K562 (cell line): ENCODE measurements around the gene SLC39A3. TPM values are rescaled to one million over a fixed set of nuclear protein-coding genes. Genes with fewer than 3 reads are reported as not detected.
A peak's percentile ranks its signal among the peaks of the same experiment; 100 is the strongest.

Source experiments
- ELF4 ChIP-seq: fragments of 450-650 bp; formaldehyde crosslinking; IDR thresholded peaks from 2 replicates; pipeline ENCODE4 v1.4.0; 2022; ENCODE audit warnings: missing genetic modification characterization
- HMG20A ChIP-seq: fragments of 450-650 bp; formaldehyde crosslinking; conservative IDR thresholded peaks from 2 replicates; pipeline ENCODE4 v1.4.0; 2020; ENCODE audit warnings: mild to moderate bottlenecking, mixed read lengths
- HMG20B ChIP-seq: fragments of 250-450 bp; sonication (Bioruptor Pico); IDR thresholded peaks from 2 replicates; pipeline ENCODE4 v1.5.0; 2021; ENCODE audit warnings: mild to moderate bottlenecking
- KAT2B ChIP-seq: IDR thresholded peaks from one replicate; pipeline ENCODE4 v1.6.1; 2012; ENCODE audit warnings: low read depth, mild to moderate bottlenecking, control low read depth, inconsistent platforms, low read length, moderate library complexity
- KLF1 ChIP-seq: fragments of 450-650 bp; IDR thresholded peaks from 2 replicates; pipeline ENCODE4 v1.6.1; 2016; ENCODE audit warnings: missing genetic modification characterization, missing compliant biosample characterization
- NR0B1 ChIP-seq: fragments of 450-650 bp; IDR thresholded peaks from one replicate; pipeline ENCODE4 v1.6.1; 2018; ENCODE audit warnings: mild to moderate bottlenecking, moderate library complexity; ENCODE audit not compliant: partially characterized antibody
- RBM15 ChIP-seq: fragments of 200-400 bp; formaldehyde crosslinking; IDR thresholded peaks from 2 replicates; pipeline ENCODE4 v1.6.1; 2018; ENCODE audit warnings: mild to moderate bottlenecking, low read length, moderate library complexity; ENCODE audit not compliant: insufficient read depth
- SIX5 ChIP-seq, 2 experiments: IDR thresholded peaks; 2 replicates each; pipeline ENCODE4 v1.6.1; 2011; ENCODE audit warnings: low read length in 2 of 2, borderline replicate concordance in 1 of 2, low read depth in 1 of 2, mild to moderate bottlenecking in 1 of 2, moderate library complexity in 1 of 2; ENCODE audit not compliant: insufficient read depth in 1 of 2
- YY1 ChIP-seq, 3 experiments: IDR thresholded peaks; 2 replicates each; pipeline ENCODE4 v1.6.1; 2011; ENCODE audit warnings: low read length in 2 of 3, mild to moderate bottlenecking in 2 of 3, moderate library complexity in 2 of 3, borderline replicate concordance in 1 of 3, control low read depth in 1 of 3, low read depth in 1 of 3; ENCODE audit not compliant: insufficient read depth in 3 of 3, insufficient replicate concordance in 2 of 3, control insufficient read depth in 1 of 3, insufficient read length in 1 of 3; ENCODE audit errors: extremely low read depth in 1 of 3
- ZFPM2 ChIP-seq: fragments of 250-450 bp; sonication (Bioruptor Pico); IDR thresholded peaks from 2 replicates; pipeline ENCODE4 v1.5.1; 2022; ENCODE audit warnings: mild to moderate bottlenecking
- ZNF12 ChIP-seq: sonication (generic); formaldehyde crosslinking; IDR thresholded peaks from 2 replicates; pipeline ENCODE4 v1.4.0; 2020; ENCODE audit warnings: mild to moderate bottlenecking, missing genetic modification reagents
- ZNF280B ChIP-seq: fragments of 250-450 bp; sonication (Bioruptor Pico); IDR thresholded peaks from 2 replicates; pipeline ENCODE4 v1.5.1; 2021; ENCODE audit warnings: mild to moderate bottlenecking
- ZNF449 ChIP-seq: fragments of 250-450 bp; sonication (Bioruptor Pico); IDR thresholded peaks from 2 replicates; pipeline ENCODE4 v1.8.0; 2022; ENCODE audit warnings: moderate library complexity, mild to moderate bottlenecking, inconsistent platforms
- ZNF707 ChIP-seq: fragments of 250-450 bp; sonication (Bioruptor Pico); conservative IDR thresholded peaks from 2 replicates; pipeline ENCODE4 v1.8.0; 2022; ENCODE audit warnings: inconsistent platforms, mild to moderate bottlenecking, moderate library complexity
- polyA plus RNA-seq, 8 experiments: library from polyadenylated mRNA; depleted of rRNA in 4 of 8; stranded (reverse) in 5 of 8; unstranded in 3 of 8; fragments of >200 nt; fragmentation: Nextera tagmentation in 2 of 8; fragmentation: Illumina TruSeq in 1 of 8; extraction: Ambion mirVana in 2 of 8; extraction: Trizol in 1 of 8; gene quantifications; 2 replicates each; pipeline versions ENCODE4 v1.2.1 to v1.2.3, GENCODE V29; 2011 to 2014; ENCODE audit warnings: inconsistent platforms in 1 of 8, missing spikeins in 1 of 8
- total RNA-seq, 7 experiments: library from RNA; depleted of rRNA in 6 of 7; stranded (reverse); fragments of >200 nt in 6 of 7; fragmentation: Illumina TruSeq in 2 of 7; extraction: Trizol in 2 of 7; gene quantifications; 2 replicates each; pipeline versions ENCODE4 v1.2.1 to v1.2.3, GENCODE V29; 2011 to 2021; ENCODE audit warnings: low replicate concordance in 1 of 7
- TF ChIP-seq, protein P1 (sequence below): fragments of 150-350 bp; conservative IDR thresholded peaks from 2 replicates; pipeline ENCODE4 v1.6.1; 2014; ENCODE audit warnings: low read length
- TF ChIP-seq, protein P2 (sequence below): fragments of 250-450 bp; sonication (Bioruptor Pico); IDR thresholded peaks from 2 replicates; pipeline ENCODE4 v1.8.0; 2022; ENCODE audit warnings: inconsistent platforms, mild to moderate bottlenecking, moderate library complexity, borderline replicate concordance

Gene SLC39A3
- total and polyA plus RNA-seq, 9 of the 15 experiments (the other 6 are each of a cell fraction or from before 2014, with no cell fraction given): 2.3 to 215 (median 127) TPM

- TF ChIP-seq YY1 (IDR thresholded peaks at IDR 0.05; ENCODE audit: borderline replicate concordance in 1 of 3, control insufficient read depth in 1 of 3, extremely low read depth in 1 of 3, insufficient read depth in 3 of 3, insufficient read length in 1 of 3, insufficient replicate concordance in 2 of 3, low read depth in 1 of 3, low read length in 2 of 3) (peak; percentile 53 to 91 (median 85)), ZNF12 (no peak; the same call in 1 of the 2 replicates), HMG20B (CRISPR knock-in tag) (no peak), ZNF707 (no peak), ZFPM2 (CRISPR knock-in tag) (no peak), ELF4 (0 out of 2 replicates have a peak, but pooled peaks have one; percentile 40), KAT2B (no peak), KLF1 (tag) (peak; percentile 25; the same call in 1 of the 2 replicates), NR0B1 (no peak), SIX5 (IDR thresholded peaks at IDR 0.05; ENCODE audit: borderline replicate concordance in 1 of 2, insufficient read depth in 1 of 2, low read depth in 1 of 2, low read length in 2 of 2) (peak in 1 of 2 experiments; percentile 29; a peak in 1 of 4 replicates), ZNF449 (CRISPR knock-in tag) (no peak), ZNF280B (no peak), HMG20A (CRISPR knock-in tag) (no peak), RBM15 (no peak)
- TF ChIP-seq, protein P1, sequence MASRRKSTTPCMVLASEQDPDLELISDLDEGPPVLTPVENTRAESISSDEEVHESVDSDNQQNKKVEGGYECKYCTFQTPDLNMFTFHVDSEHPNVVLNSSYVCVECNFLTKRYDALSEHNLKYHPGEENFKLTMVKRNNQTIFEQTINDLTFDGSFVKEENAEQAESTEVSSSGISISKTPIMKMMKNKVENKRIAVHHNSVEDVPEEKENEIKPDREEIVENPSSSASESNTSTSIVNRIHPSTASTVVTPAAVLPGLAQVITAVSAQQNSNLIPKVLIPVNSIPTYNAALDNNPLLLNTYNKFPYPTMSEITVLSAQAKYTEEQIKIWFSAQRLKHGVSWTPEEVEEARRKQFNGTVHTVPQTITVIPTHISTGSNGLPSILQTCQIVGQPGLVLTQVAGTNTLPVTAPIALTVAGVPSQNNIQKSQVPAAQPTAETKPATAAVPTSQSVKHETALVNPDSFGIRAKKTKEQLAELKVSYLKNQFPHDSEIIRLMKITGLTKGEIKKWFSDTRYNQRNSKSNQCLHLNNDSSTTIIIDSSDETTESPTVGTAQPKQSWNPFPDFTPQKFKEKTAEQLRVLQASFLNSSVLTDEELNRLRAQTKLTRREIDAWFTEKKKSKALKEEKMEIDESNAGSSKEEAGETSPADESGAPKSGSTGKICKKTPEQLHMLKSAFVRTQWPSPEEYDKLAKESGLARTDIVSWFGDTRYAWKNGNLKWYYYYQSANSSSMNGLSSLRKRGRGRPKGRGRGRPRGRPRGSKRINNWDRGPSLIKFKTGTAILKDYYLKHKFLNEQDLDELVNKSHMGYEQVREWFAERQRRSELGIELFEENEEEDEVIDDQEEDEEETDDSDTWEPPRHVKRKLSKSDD: peak; percentile 74; the same call in 1 of the 2 replicates
- TF ChIP-seq, protein P2, sequence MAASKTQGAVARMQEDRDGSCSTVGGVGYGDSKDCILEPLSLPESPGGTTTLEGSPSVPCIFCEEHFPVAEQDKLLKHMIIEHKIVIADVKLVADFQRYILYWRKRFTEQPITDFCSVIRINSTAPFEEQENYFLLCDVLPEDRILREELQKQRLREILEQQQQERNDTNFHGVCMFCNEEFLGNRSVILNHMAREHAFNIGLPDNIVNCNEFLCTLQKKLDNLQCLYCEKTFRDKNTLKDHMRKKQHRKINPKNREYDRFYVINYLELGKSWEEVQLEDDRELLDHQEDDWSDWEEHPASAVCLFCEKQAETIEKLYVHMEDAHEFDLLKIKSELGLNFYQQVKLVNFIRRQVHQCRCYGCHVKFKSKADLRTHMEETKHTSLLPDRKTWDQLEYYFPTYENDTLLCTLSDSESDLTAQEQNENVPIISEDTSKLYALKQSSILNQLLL (CRISPR knock-in tag): no peak
These were observed 43.3 kb upstream of the SLC39A3 start, which contains the start of gene SGTA (continued) for GRCh38 chr19:2782936-2783780.
